Stimulated activated CD8-positive, alpha-beta memory T cell treated with anti-CD3 and anti-CD28 coated beads, Interleukin-7, amount 100 ng/mL, for 24 hours (primary cell): Measurements from ENCODE around the gene UBE2F.
"Not testable (repeated sequence)": the region's sequence is repeated elsewhere in the genome, so short reads cannot be mapped to it uniquely, and the experiment has no call there.

Experiments
- DNase-seq: peaks from one replicate; pipeline ENCODE4 v3.0.0-alpha.2; 2020; ENCODE audit warnings: low read depth

The UBE2F gene

DNA sequence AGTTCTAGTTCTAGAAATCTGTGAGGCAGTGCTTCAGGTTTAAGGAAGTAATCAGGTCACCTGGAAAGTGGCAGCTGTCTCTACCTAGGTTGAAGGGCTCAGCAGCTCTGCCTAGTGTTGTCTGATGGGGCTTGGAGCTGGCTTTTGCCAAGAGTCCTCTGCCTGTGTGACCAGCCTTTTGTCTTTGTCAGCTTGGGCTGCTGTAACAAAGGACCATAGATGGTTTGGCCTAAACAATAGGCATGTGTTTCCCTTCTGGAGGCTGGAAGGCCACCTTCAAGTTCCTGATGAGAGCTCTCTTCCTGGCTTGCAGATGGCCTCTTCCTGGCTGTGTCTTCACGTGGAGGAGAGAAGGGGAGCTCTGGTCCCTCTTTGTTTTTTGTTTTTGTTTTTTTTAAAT is 13.3 kb downstream of the UBE2F start:
- no peak for DNase-seq

DNA sequence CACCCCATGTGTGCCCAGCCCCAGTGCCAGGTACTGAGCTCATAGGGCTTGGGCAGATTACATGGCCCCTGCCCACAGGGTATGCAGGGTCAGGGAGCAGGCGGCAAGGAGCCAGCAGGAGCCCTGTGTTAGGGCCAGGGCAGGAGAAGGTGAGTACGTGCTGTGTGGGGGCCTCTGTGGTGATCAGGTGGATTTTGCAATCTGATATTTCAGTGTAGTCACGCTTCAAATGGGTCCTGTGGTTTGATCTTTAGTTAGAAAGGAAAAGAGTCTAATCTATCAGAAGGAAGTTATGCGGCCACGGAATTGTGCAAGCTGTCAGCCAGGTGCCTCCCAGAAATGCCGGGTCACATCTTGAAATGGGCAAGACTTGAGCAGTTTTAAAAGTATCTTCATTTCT is 13.9 kb downstream of the UBE2F start:
- no peak for DNase-seq

DNA sequence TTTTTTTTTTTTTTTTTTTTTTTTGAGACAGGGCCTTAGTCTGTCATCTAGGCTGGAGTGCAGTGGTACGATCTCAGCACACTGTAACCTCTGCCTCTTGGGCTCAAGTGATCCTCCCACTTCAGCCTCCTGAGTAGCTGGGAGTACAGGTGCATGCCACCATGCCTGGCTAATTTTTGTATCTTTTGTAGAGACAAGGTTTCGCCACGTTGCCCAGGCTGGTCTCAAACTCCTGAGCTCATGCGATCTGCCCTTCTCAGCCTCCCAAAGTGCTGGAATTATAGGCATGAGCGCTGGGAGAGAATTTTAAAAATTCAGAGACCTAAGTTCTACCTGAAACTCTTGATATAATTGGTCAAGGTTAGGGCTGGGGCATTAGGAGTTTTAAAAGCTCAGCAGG is 14.8 kb downstream of the UBE2F start:
- not testable (repeated sequence) for DNase-seq

DNA sequence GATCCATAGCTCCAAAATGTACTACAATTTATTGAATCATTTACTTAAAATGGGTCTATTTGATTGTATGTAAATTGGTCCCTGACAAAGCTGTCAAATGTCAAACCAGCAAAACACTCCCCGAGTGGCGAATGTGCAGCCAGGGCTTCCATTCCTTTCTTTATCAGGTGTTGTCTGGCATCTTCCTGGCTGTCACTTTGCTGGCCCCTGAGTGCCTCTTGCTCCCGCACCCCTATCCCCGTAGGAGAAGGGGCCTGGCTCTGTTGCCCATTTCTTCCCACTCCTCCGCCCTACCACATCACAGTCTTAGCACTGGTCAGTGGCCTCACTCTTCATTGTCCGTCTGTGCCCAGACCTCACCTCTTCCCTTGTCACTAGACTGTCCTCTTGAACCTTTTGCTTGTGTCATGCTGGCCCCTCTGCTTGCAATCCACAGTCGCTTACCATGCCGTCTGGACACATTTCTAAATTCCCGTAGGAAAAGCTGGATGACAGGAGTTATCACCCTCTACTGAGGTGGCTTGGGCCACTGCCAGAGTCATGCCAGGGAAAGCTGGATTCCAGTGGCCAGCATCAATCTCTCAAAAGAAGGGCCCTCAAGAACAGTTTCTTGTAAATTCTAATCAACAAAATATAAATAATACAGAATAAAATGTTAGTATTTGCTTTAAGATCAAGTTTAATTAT is 15.4 kb downstream of the UBE2F start:
- DNase-seq = no peak

DNA sequence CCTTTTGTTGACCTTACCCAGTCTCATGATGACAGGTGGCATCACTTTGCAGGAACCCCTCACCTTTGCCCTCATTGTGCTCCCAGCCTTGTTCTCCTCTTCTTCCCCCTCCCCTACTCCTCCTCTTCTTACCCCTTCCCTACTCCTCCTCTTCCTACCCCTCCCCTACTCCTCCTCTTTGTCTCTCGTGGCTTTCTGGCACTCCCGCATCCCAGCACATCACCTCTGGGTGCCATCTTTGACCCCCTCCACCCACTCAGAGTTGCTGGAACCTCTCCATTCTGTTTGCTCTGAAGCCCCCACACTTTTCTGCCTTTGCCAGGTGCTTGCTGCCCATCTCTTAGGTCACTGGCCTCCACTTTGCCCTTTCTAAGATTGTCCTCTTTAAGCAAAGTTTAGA is 17.1 kb downstream of the UBE2F start:
- DNase-seq = no peak

DNA sequence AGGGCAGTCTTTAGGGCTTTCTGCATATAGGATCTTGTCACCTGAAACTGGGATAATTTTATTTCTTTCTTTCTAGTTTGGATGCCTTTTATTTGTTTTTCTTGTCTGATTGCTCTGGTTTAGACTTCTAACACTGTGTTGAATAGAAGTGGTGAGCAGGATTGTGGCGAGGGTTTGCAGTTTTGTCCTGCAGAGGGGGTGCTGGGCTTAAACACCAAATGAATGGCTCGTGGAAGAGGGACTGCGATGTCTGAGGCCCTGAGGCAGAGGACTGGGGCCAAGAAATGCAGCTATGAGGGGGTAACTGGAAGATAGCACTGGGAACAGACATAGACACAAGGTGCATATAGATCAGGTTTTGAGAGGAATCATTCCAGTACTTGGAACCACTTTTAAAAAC is 20.5 kb downstream of the UBE2F start:
- no peak for DNase-seq

DNA sequence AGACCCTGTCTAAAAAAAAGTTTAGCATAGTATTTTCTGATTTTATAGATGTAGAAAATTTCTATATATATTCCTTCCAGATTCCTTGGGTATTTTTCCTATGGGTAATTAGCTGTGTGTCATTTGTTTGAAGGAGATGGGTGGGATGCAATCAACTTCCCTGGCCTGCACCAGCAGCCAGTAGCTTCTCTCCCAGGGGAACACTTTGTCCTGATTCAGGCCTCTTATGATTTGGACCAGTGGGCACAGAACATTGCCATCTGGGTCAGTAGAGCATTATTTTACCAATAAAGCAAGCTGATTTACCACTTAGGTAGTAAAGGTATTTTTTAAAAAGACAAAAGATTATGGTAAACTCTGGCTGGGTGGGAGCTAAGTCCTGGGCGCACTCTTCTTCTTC is 26.9 kb downstream of the UBE2F start:
- no peak for DNase-seq

DNA sequence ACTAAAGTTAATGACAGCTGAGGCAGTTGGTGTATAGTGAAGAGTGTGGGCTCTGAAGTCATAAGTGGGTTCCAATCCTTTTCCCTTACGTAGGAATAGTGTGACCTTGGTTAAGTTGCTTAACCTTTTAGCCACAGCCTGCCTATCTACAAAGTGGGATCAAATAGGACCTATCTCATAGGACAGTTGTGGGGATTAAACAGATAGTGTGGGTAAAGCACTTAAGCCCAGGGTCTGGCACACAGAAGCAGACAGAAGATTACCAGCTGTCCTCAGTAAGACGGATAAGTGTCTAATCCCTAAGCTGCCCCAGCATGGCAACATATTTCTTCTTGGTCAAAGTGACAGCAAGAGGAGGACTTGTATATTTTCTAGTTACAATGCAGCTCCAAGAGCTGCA is 28.2 kb downstream of the UBE2F start:
- DNase-seq = no peak

DNA sequence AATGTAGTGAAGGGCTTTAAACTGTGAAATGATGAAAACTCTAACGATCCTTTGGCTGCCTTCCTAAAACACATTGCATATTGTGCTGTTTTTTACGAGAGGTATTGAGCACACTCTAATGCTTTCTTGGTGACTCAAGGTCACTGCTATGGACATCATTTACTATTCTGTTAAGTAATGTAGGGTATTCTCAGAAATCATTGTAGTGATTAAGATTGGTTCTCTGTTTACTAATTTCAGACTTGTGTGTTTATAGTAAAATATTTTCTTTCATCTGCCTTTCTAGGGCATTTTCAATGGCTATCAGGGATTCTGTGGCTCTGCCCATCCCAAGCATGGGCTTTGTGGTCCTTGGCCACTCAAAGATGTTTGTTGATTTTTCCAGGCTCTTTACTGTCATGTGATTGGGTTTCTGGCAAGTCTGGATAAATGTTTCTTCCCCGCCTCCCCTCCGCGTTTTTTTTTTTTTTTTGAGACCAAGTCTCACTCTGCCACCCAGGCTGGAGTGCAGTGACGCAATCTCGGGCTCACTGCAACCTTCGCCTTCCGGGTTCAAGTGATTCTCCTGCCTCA is 29.3 kb downstream of the UBE2F start:
- no peak for DNase-seq

DNA sequence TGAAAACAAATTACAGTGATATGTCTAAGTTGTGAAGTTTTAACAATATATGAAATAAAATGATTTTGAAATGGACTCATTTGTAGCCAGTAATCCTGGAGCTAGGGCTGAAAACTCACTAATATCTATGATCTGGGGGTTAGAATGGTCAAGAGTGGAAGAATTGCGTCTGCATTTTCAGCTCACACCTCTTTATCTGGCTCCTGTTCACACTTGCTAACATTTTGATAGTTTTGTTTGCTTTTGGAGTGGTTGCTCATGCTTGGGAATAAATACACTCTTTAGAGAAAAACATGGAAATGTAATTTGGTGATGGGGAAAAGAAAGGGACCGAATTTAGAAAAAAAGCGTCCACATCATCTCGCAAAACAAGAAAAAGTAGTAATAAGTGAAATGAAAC is 30.7 kb downstream of the UBE2F start:
- DNase-seq = no peak

DNA sequence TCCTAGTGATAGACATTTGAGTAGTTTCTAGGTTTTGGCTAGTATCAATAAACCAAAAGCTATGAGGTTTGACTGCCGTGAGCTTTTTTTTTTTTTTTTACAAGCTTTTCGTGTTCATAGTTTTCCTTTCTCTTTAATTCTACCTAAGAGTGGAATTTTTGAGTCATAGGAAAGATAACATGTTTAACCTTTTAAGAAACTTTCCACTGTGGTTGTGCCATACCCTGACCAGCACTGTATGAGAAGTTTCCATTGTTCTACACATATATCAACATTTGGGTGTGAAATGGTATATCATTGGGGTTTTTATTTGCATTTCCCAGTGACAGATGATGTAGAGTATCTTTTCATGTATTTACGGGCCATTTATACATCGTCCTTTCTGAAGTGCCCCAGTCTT is 31.7 kb downstream of the UBE2F start:
- no peak for DNase-seq

DNA sequence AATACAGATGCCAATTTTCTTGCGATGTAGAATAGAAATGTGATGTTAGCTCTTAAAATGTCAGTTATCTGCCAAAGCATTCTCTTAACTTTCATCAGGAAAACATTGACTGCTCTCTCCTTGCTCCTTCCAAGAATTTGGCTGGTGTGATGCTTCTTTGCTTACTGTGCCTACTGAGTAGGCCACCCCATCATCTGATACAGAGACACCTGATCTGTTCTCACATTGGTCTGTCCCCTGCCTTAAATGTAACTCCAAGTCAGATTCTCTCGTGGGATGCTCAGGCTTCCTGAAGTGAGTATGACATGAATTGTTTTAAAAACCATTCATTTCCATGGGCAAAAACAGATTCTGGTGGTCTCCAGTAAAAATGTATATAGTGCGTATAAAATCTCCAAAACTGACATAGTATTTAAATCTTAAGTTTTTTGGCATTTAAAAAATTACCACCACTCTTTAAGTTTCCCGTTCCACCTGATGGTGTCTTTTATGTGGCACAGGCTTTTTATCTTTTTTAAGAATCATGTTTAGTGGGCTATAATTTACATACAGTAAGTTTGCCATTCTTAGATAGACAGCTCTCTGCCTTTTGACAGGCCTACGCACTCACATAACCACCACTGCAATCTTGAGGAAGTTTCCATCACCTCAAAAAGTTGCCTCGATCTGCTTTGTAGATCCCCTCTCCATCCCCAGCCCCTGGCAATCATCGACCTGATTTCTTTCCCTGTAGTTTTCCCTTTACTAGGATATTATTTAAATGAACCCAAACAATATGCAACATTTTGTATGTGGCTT is 36.6 kb downstream of the UBE2F start:
- no peak for DNase-seq

DNA sequence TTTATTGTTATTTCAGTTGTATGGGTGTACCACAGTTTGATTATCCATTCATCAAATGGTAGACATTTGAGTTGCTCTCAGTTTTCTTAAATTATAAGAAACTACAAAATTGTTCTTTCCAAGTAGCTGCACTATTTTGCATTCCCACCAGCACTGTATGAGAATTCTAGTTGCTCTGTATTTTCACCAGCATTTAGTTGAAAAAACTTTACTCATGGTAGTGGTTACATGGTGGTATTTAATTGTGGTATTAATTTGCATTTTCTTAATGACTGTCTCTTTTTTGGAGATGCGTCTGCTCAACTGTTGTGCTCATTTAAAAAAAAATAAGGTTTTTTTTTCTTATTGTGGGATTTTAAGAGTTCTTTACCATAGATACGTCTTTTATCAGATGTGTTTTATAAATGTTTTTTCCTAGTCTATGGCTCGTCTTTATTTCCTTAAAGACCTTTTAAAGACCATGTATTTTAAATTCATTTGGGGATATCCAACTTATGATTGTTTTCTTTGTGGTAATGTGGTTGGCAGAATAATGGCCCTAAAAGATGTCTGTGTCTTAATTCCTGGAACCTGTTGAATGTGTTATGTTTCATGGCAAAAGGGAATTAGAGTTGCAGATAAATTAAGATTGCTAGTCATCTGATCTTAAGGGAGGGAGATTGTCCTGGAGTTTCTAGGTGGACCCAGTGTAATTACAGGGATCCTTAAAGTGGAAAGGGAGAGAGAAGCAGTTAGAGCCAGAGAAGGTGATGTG is 37.4 kb downstream of the UBE2F start:
- DNase-seq = no peak

DNA sequence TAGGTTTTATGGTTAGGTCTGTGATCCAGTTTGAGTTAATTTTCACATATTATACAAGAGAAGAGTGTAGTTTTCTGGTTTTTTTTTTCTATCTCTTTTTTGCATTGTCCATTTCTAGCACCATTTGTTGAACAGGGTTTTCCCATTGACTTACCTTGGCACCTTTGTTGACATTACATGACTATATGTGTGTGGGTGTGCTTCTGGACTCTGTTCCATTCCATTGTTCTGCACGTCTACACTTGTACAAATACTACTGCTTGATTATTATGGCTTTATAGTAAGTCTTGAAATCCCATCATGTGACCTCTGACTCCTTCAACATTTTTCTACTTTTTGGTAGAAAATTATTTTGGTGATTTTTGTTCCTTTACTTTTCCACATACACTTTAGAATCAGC is 38.7 kb downstream of the UBE2F start:
- DNase-seq = no peak

DNA sequence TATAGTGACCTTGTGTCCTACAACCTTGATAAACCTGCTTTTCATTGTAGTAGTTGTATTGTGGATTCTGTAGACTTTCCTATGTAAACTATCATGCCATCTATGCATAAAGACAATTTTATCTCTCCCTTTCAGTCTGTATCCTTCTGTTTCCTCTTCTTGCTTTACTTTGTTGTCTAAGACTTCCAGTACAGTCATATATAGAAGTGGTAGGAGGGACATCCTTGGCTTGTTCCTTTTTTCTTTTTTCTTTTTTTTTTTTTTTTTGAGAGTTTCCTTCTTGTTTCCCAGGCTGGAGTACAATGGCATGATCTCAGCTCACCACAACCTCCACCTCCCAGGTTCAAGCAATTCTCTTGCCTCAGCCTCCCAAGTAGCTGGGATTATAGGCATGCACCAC is 39.7 kb downstream of the UBE2F start:
- no peak for DNase-seq

DNA sequence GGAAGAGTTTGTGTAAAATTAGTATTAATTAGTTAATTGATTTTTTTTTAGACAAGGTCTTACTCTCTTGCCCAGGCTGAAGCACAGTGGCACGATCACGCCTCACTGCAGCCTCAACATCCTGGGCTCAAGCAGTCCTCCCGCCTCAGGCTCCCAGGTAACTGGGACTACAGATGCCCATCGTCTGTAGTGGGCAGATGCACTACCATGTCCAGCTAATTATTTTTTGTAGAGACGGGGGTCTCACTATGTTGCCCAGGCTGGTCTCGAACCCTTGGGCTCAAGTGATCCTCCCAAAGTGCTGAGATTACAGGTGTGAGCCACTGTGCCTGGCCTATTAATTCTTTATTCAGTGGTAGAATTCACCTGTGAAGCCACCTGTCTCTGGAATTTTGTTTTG is 41.1 kb downstream of the UBE2F start:
- DNase-seq = no peak

DNA sequence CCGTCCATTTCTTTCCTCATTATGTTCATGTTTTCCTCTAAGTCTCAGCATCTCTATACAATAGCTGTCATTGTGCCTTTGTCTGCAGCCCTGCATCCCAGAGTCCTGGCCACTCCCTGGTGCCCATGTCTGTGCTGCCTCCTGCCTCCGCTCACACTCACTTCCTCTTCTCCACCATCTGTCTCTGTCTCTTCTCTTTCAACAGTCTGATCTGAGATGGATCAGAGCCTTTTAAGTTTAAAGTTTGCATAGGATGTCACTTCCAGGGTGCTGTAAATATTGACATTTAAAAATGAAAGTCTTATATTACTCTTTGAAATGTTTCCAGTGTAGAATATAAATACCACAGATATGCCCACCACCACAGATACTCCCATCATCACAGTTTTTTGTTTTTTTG is 42.7 kb downstream of the UBE2F start:
- no peak for DNase-seq

DNA sequence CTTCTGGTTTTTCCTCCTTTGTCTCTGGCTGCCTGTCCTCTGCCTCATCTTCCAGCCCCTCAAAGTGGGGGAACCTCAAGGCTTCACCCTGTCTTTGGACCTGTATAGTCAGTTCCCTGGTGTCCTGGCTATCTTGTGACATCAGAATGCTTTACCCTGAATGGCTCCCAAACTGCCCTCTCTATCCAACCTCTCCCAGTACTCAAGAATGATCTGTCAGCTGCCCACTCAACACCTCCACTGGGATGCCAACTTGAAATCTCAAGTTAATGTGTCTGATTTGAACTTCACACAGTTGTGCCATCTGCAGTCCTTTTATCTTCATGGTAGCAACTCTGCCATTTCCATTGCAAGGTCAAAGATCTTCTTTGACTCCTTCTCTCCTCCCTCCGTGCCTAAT is 43.8 kb downstream of the UBE2F start:
- no peak for DNase-seq

DNA sequence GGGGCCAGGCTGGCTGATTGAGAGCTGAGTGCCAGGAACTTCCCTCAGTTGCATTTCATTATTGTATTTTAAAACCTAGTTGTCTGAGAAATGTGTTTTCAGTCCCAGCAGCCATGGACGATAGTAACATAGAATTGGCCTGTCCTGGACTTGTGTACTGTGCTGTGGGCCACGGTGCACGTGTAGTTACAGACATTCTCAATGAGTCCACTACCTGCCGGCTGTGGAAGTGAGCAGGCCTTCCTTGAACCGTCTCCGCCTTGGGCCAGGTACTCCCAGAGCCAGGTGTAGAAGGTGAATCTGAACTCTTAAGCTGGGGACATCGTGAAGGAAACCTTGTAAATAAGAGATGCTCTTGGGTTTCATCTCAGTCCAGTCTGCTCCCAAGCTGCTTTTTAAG is 47.0 kb downstream of the UBE2F start:
- no peak for DNase-seq

DNA sequence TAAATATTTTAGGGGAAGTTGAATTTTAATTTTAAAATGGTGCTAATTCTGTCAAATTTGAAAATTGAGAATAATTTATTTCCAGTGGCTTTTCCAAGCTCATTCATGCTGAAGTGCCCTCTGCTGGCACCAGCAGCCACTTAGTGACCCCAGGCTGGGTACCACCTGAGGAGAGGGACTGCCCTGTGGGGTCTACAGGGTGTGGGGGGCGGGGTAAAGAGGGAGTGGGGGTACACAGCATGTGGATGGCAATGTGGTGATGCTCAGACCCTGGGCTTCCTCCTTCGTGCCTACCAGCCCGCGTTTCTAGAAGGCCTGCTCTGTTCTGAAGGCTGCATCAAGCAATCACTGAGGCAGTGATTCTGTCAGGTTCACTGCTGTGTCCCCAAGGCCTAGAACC is 48.9 kb downstream of the UBE2F start:
- no peak for DNase-seq

DNA sequence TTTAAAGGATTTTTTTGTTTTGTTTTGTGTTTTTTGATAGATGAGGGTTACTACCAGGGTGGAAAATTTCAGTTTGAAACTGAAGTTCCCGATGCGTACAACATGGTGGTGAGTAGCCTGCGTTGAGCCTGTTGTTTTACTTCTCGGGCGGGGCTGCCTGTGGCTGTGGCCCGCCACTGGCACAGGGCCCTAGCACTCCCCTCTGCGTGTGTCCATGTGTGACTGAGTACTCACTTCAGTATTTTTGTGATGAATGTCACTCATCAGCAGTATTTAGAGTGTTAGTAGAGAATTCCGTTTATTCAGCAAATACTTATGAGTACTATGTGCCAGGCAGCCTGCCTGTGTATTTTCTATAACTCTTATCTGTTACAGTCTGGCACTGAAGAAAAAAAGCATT is 49.7 kb downstream of the UBE2F start:
- DNase-seq = no peak

DNA sequence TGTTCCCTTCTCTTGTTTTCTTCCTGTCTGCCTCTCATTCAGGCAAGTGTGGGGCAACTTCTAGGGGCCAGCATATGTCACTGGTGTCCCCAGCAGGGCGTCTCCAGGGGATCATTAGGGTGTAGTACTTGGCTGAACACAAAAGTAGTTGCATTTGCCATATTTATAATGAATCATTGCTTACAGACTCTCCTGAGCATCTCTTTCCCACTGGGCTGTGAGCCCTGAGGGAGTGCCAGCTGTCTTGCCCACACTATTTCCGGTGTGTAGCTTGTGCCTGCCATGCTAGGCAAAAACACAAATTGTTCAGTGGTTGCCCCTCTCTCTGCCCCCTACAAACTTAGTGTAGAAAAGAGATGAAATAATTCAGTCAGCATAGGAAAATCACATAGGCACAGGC is 53.1 kb downstream of the UBE2F start:
- no peak for DNase-seq

DNA sequence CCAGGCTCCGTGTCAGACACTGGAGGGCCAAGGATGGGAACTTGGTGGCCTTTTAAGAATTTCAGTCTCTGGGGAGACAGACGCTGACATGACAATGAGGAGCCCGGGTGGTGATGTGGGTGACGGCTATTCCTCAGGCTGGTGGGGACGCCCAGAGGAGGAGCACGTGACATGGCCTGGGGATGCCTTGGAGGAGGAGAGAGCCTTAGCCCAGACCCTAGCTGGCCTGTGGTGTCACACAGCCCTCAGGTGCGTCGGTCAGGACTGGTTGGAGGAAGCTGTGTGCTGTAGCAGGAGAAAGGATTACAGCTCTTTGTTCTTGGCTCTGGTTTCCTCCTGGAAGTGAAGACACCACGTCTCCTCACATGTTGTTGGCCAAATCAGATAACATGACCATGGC is 54.0 kb downstream of the UBE2F start:
- DNase-seq = no peak
